ENCODE results near the gene CHRNA1. TPM values are rescaled to one million over a fixed set of nuclear protein-coding genes. Genes with fewer than 3 reads are reported as not detected.

CHRNA1 gene
- total RNA-seq, 4 donors from 2014 or later: not detected

- Histone ChIP-seq H3K4me3 (no peak overlapping the region), H3K36me3 (no peaks in the 10 kb centered on the region), H3K9me3 (no peaks in the 10 kb centered on the region), H3K27ac (no peak overlapping the region), H3K4me1 (peaks cover 0 to 5% (median 0%) of the 10 kb centered on the region in 3 donors), H3K27me3 (no peaks in the 10 kb centered on the region)
- ATAC-seq: no peak
- TF ChIP-seq CTCF (IDR thresholded peaks at IDR 0.05) (peak; percentile 70 to 76 (median 72)), POLR2AphosphoS5 (IDR thresholded peaks at IDR 0.05) (no peak), POLR2A (IDR thresholded peaks at IDR 0.05) (no peak)
- WGBS, 2 donors (ENCODE audit: low coverage in 1 of 2): 0 to 7% methylated on average over 4 of the region's 4 CpGs
These were observed 15.3 kb downstream of the CHRNA1 start for GRCh38 chr2:174748948-174749347.

GRCh38 chr2:174745142-174745541 lies 19.1 kb downstream of the CHRNA1 start:
- peaks cover 0 to 5% (median 0%) of the 10 kb centered on the region in 3 donors for H3K4me1 ChIP-seq
- no peak for ATAC-seq
- no peak overlapping the region for H3K27ac ChIP-seq
- H3K36me3 ChIP-seq: no peaks in the 10 kb centered on the region
- no peak overlapping the region for H3K4me3 ChIP-seq
- no peaks in the 10 kb centered on the region for H3K9me3 ChIP-seq
- no peaks in the 10 kb centered on the region for H3K27me3 ChIP-seq
- TF ChIP-seq EP300 (IDR thresholded peaks at IDR 0.05): no peak
- TF ChIP-seq CTCF (IDR thresholded peaks at IDR 0.05): no peak
- TF ChIP-seq POLR2AphosphoS5 (IDR thresholded peaks at IDR 0.05): no peak
- TF ChIP-seq POLR2A (IDR thresholded peaks at IDR 0.05): no peak
- whole genome bisulfite sequencing, 2 donors (ENCODE audit: low coverage in 1 of 2): 83% methylated on average over 5 of the region's 5 CpGs; no CpG with 5 or more reads in 1 of the 2 donors

GRCh38 chr2:174744111-174744510 lies 20.2 kb downstream of the CHRNA1 start:
- TF ChIP-seq POLR2A (IDR thresholded peaks at IDR 0.05) (no peak), EP300 (IDR thresholded peaks at IDR 0.05) (no peak), POLR2AphosphoS5 (IDR thresholded peaks at IDR 0.05) (no peak), CTCF (IDR thresholded peaks at IDR 0.05) (no peak)
- H3K27ac ChIP-seq: no peak overlapping the region
- peaks cover 0 to 5% (median 0%) of the 10 kb centered on the region in 3 donors for H3K4me1 ChIP-seq
- H3K9me3 ChIP-seq: no peaks in the 10 kb centered on the region
- no peaks in the 10 kb centered on the region for H3K36me3 ChIP-seq
- H3K27me3 ChIP-seq: no peaks in the 10 kb centered on the region
- ATAC-seq: no peak
- no peak overlapping the region for H3K4me3 ChIP-seq
- 73 to 100% methylated on average over 1 to 2 of the region's 2 CpGs for WGBS, 2 donors (ENCODE audit: low coverage in 1 of 2)

GRCh38 chr2:174740721-174741120 lies 23.6 kb downstream of the CHRNA1 start:
- no peak for ATAC-seq
- Histone ChIP-seq H3K4me3 (no peak overlapping the region), H3K9me3 (no peaks in the 10 kb centered on the region), H3K27me3 (no peaks in the 10 kb centered on the region), H3K27ac (no peak overlapping the region), H3K36me3 (no peaks in the 10 kb centered on the region), H3K4me1 (no peaks in the 10 kb centered on the region)
- WGBS, 2 donors (ENCODE audit: low coverage in 1 of 2): 86 to 100% methylated on average over 3 of the region's 3 CpGs
- no peak for TF ChIP-seq POLR2AphosphoS5 (IDR thresholded peaks at IDR 0.05)
- no peak for TF ChIP-seq POLR2A (IDR thresholded peaks at IDR 0.05)
- TF ChIP-seq CTCF (IDR thresholded peaks at IDR 0.05): no peak
- TF ChIP-seq EP300 (IDR thresholded peaks at IDR 0.05): no peak

- no peak overlapping the region for H3K27ac ChIP-seq
- no peaks in the 10 kb centered on the region for H3K27me3 ChIP-seq
- no peak for ATAC-seq
- no peak overlapping the region for H3K4me3 ChIP-seq
- no peaks in the 10 kb centered on the region for H3K9me3 ChIP-seq
- TF ChIP-seq POLR2A (IDR thresholded peaks at IDR 0.05): no peak
- no peak for TF ChIP-seq CTCF (IDR thresholded peaks at IDR 0.05)
- TF ChIP-seq EP300 (IDR thresholded peaks at IDR 0.05): no peak
- TF ChIP-seq POLR2AphosphoS5 (IDR thresholded peaks at IDR 0.05): no peak
- 85 to 95% methylated on average over 3 to 4 of the region's 4 CpGs for WGBS, 2 donors (ENCODE audit: low coverage in 1 of 2)
- H3K36me3 ChIP-seq: no peaks in the 10 kb centered on the region
- no peaks in the 10 kb centered on the region for H3K4me1 ChIP-seq
These were observed 25.4 kb downstream of the CHRNA1 start for GRCh38 chr2:174738841-174739240.
